Neural progenitor cell (in vitro differentiated cells): ENCODE measurements around the gene CAMK1D.
"Not testable (repeated sequence)": the region's sequence is repeated elsewhere in the genome, so short reads cannot be mapped to it uniquely, and the experiment has no call there.

Experiments
- CTCF ChIP-seq: fragments of 200-600 bp; sonication (generic); IDR thresholded peaks from 2 replicates; pipeline ENCODE4 v1.5.1; 2017; ENCODE audit warnings: antibody characterized with exemption, mild to moderate bottlenecking
- EZH2 ChIP-seq: fragments of 200-600 bp; sonication (generic); IDR thresholded peaks from 2 replicates; pipeline ENCODE4 v1.6.1; 2017; ENCODE audit warnings: antibody characterized with exemption, mild to moderate bottlenecking, moderate library complexity

- TF ChIP-seq CTCF, EZH2: not testable (repeated sequence)
These were observed 5.3 kb downstream of the CAMK1D start for GRCh38 chr10:12354696-12355095.
